K562 (cell line): ENCODE data around the gene LCN1. TPM values are rescaled to one million over a fixed set of nuclear protein-coding genes. Genes with fewer than 3 reads are reported as not detected.
A peak's percentile ranks its signal among the peaks of the same experiment; 100 is the strongest.
"Not testable (repeated sequence)": the region's sequence is repeated elsewhere in the genome, so short reads cannot be mapped to it uniquely, and the experiment has no call there.

Experiments
- ATAC-seq: fragments of 200-7000 bp; cut with Tn5 transposase; 3 replicates; pipeline ENCODE4 v1.9.1; 2020; ENCODE audit warnings: moderate library complexity
- BruUV-seq: library from RNA; stranded (reverse); fragments of 400-500 nt; replicated peaks from 2 replicates; lab custom pipeline; 2021; lab: Mats Ljungman, UMichigan
- CTCF ChIA-PET: fragments of 300-600 bp; formaldehyde crosslinking; extraction: SDS; loops from one replicate; lab custom pipeline; 2021; ENCODE audit warnings: low intra/inter-chr PET ratio; lab: Yijun Ruan, JAX
- POLR2A ChIA-PET: fragments of 300-600, 350-650 bp; sonication (Branson Sonifier 250); formaldehyde crosslinking; extraction: SDS; loops from one replicate; lab custom pipeline; 2021; ENCODE audit warnings: antibody characterized with exemption, inconsistent platforms; lab: Yijun Ruan, JAX
- DNase-seq, 4 experiments: peaks; one replicate each; pipeline versions ENCODE4 v3.0.0 to v3.0.0-alpha.2; 2011 to 2018; ENCODE audit warnings: low spot score in 3 of 4, mixed read lengths in 3 of 4; ENCODE audit errors: extremely low read depth in 1 of 4
- FAIRE-seq: peaks from 2 replicates; lab custom pipeline; 2011; peaks lifted over from hg19 to GRCh38; lab: Jason Lieb, UNC
- H2AFZ ChIP-seq: 2 replicates; pipeline ENCODE4 v1.6.0; 2011; ENCODE audit warnings: low read depth, low read length, control low read depth, inconsistent platforms
- H3K27ac ChIP-seq: fragments of 200-600 bp; 3 replicates; pipeline ENCODE4 v1.8.0; 2011; ENCODE audit warnings: low read depth, mild to moderate bottlenecking, control low read depth, inconsistent platforms, low read length, moderate library complexity, mixed read lengths; ENCODE audit errors: extremely low read depth
- H3K27me3 ChIP-seq, 2 experiments: fragments of 300-600 bp in 1 of 2; 2 replicates in 1 of 2; 3 replicates in 1 of 2; pipeline versions ENCODE4 v1.6.0 to v1.8.0; 2011; ENCODE audit warnings: inconsistent platforms in 2 of 2, low read length in 2 of 2, mild to moderate bottlenecking in 1 of 2, mixed read lengths in 1 of 2, moderate library complexity in 1 of 2; ENCODE audit not compliant: control insufficient read depth in 2 of 2, insufficient read depth in 2 of 2
- H3K36me3 ChIP-seq: fragments of 300-600 bp; 3 replicates; pipeline ENCODE4 v1.8.0; 2011; ENCODE audit warnings: mild to moderate bottlenecking, low read length, inconsistent platforms; ENCODE audit not compliant: control insufficient read depth, insufficient read depth
- H3K4me1 ChIP-seq, 2 experiments: fragments of 200-600 bp in 1 of 2; replicated peaks in 1 of 2; 2 replicates in 1 of 2; 3 replicates in 1 of 2; pipeline versions ENCODE4 v1.5.1 to v1.8.0; 2011; ENCODE audit warnings: inconsistent platforms in 2 of 2, low read length in 2 of 2, mild to moderate bottlenecking in 1 of 2, mixed read lengths in 1 of 2, moderate library complexity in 1 of 2; ENCODE audit not compliant: control insufficient read depth in 2 of 2, insufficient read depth in 2 of 2
- H3K4me2 ChIP-seq: 2 replicates; pipeline ENCODE4 v1.6.1; 2011; ENCODE audit warnings: low read length, control low read depth, inconsistent platforms, mixed read lengths; ENCODE audit not compliant: insufficient read depth
- H3K4me3 ChIP-seq: fragments of 200-600 bp; sonication (generic), shearing (Covaris generic); 2 replicates; pipeline ENCODE4 v1.5.1; 2016; ENCODE audit warnings: control low read depth, inconsistent platforms
- H3K79me2 ChIP-seq: fragments of 200-600 bp; 3 replicates; pipeline ENCODE4 v1.8.0; 2011; ENCODE audit warnings: low read length, inconsistent platforms; ENCODE audit not compliant: control insufficient read depth, insufficient read depth
- H3K9ac ChIP-seq, 2 experiments: 2 replicates each; pipeline versions ENCODE4 v1.6.0 to v1.6.1; 2011; ENCODE audit warnings: low read depth in 2 of 2, low read length in 2 of 2, control low read depth in 1 of 2, inconsistent platforms in 1 of 2, mild to moderate bottlenecking in 1 of 2, mixed read lengths in 1 of 2; ENCODE audit not compliant: insufficient read depth in 1 of 2
- H3K9me1 ChIP-seq: one replicate; pipeline ENCODE4 v1.6.0; 2011; ENCODE audit warnings: inconsistent platforms, mild to moderate bottlenecking, low read length, moderate library complexity; ENCODE audit not compliant: control insufficient read depth, insufficient read depth
- H3K9me3 ChIP-seq: replicated peaks from 2 replicates; pipeline ENCODE4 v1.5.1; 2011; ENCODE audit warnings: low read depth, low read length, inconsistent platforms; ENCODE audit not compliant: control insufficient read depth, insufficient read depth
- H4K20me1 ChIP-seq: replicated peaks from 2 replicates; pipeline ENCODE4 v1.6.1; 2011; ENCODE audit warnings: low read length, inconsistent platforms, mixed read lengths; ENCODE audit not compliant: control insufficient read depth, insufficient read depth
- MYC ChIP-seq, 2 experiments: fragments of 250-450 bp in 1 of 2; sonication (Bioruptor Pico) in 1 of 2; IDR thresholded peaks; 2 replicates each; pipeline versions ENCODE4 v1.5.1 to v1.6.1; 2012 to 2021; ENCODE audit warnings: low read depth in 2 of 2, borderline replicate concordance in 1 of 2, improper control_type of control experiment in 1 of 2, low read length in 1 of 2, mild to moderate bottlenecking in 1 of 2, moderate library complexity in 1 of 2
- SP2 ChIP-seq: IDR thresholded peaks from 2 replicates; pipeline ENCODE4 v1.6.1; 2011; ENCODE audit warnings: mild to moderate bottlenecking, low read depth, low read length, moderate library complexity; ENCODE audit not compliant: poor library complexity, severe bottlenecking; ENCODE audit errors: extremely low read depth
- ZNF140 ChIP-seq: fragments of 250-450 bp; sonication (Bioruptor Pico); IDR thresholded peaks from 2 replicates; pipeline ENCODE4 v1.8.0; 2021; ENCODE audit warnings: moderate library complexity, mild to moderate bottlenecking, inconsistent platforms
- WGBS: fragments of 100-300 bp; shearing (Covaris generic); methylation state at CpG from one replicate; pipeline ENCODE4 v1.1.6; 2016; ENCODE audit warnings: low coverage, mixed read lengths; ENCODE audit not compliant: insufficient coverage; ENCODE audit errors: missing lambda C conversion rate; 5-methylcytosine and 5-hydroxymethylcytosine counted together
- in situ Hi-C: fragments of 300-500 bp; cut with MboI; formaldehyde crosslinking; loops from 4 replicates; pipeline ENCODE4 v1.15.0; 2018; ENCODE audit warnings: inconsistent platforms, mixed read lengths
- intact Hi-C: fragments of 100-400 bp; cut with micrococcal nuclease; formaldehyde crosslinking; loops from 2 replicates; pipeline ENCODE4 v1.14.2; 2022
- polyA plus RNA-seq, 8 experiments: library from polyadenylated mRNA; depleted of rRNA in 4 of 8; stranded (reverse) in 5 of 8; unstranded in 3 of 8; fragments of >200 nt; fragmentation: Nextera tagmentation in 2 of 8; fragmentation: Illumina TruSeq in 1 of 8; extraction: Ambion mirVana in 2 of 8; extraction: Trizol in 1 of 8; gene quantifications; 2 replicates each; pipeline versions ENCODE4 v1.2.1 to v1.2.3, GENCODE V29; 2011 to 2014; ENCODE audit warnings: inconsistent platforms in 1 of 8, missing spikeins in 1 of 8
- total RNA-seq, 7 experiments: library from RNA; depleted of rRNA in 6 of 7; stranded (reverse); fragments of >200 nt in 6 of 7; fragmentation: Illumina TruSeq in 2 of 7; extraction: Trizol in 2 of 7; gene quantifications; 2 replicates each; pipeline versions ENCODE4 v1.2.1 to v1.2.3, GENCODE V29; 2011 to 2021; ENCODE audit warnings: low replicate concordance in 1 of 7

Gene LCN1
- total and polyA plus RNA-seq, 9 of the 15 experiments (the other 6 are each of a cell fraction or from before 2014, with no cell fraction given), result not detected

DNA sequence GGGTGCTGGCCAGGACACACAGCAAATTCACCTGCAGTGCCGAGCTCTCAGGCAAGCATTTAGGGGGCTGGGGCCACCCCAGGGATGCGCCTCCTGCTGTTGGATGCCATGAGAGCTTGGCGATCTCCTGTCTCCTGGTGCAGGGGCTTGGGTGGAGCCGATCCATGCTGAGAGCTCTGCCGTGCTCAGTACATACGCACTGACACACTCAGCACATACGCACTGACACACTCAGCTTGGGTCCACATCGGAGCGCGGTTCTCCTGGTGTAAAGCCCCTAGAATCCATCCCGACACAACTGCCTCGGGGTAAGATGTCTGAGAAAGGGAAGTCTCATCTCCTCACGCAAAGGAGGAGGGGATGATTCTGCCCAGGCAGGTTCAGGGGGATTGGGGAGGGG, 14.4 kb downstream of the LCN1 start:
- H3K4me1 ChIP-seq, H3K4me2 ChIP-seq, H3K79me2 ChIP-seq, H4K20me1 ChIP-seq, POLR2A ChIA-PET, H3K9ac ChIP-seq, H2AFZ ChIP-seq, CTCF ChIA-PET, H3K27ac ChIP-seq, DNase-seq, BruUV-seq, in situ Hi-C loops, H3K4me3 ChIP-seq, ATAC-seq, intact Hi-C loops, H3K36me3 ChIP-seq, H3K9me1 ChIP-seq, H3K9me3 ChIP-seq: not testable (repeated sequence)
- under 1% methylated on average over 10 of the region's 13 CpGs for WGBS
- FAIRE-seq, result peak; percentile 74
- H3K27me3 ChIP-seq, result peaks cover 13 to 44% of the 10 kb centered on the region in 2 experiments; a peak in 3 of 5 replicates

DNA sequence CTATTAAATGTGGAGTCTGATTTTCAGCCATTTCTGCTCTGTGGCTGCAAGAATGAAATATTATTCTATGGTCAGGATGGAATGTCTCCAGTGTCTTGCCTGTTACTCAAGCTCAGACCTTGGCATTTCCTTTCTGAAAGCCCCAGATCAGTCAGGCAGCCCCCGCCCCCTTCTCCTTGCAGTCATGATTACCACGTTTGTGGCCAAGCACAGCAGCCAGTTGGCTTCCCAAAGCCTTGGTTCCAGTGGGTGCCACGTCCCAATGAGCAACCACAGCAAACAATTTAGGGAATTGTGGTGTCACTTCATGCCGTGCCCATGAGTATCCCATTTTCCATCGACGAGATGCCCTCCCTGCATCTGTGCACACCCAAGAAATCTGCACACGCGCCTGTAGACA, 15.0 kb downstream of the LCN1 start:
- ChIA-PET CTCF (no interaction called here), POLR2A (no interaction called here)
- no peak for ATAC-seq
- Histone ChIP-seq H3K36me3 (no peaks in the 10 kb centered on the region), H3K9me1 (no peaks in the 10 kb centered on the region), H3K9me3 (no peaks in the 10 kb centered on the region), H3K79me2 (no peaks in the 10 kb centered on the region), H3K27ac (no peak overlapping the region), H3K4me2 (no peak overlapping the region), H3K9ac (no peak overlapping the region), H2AFZ (no peak overlapping the region), H4K20me1 (no peaks in the 10 kb centered on the region), H3K4me1 (no peaks in the 10 kb centered on the region), H3K4me3 (no peak overlapping the region), H3K27me3 (peaks cover 13 to 38% of the 10 kb centered on the region in 2 experiments; a peak in 3 of 5 replicates)
- TF ChIP-seq SP2, result no peak
- TF ChIP-seq MYC (IDR thresholded peaks at IDR 0.05; ENCODE audit: low read depth, low read length), result no peak
- TF ChIP-seq MYC (CRISPR knock-in tag; IDR thresholded peaks at IDR 0.05; ENCODE audit: borderline replicate concordance, low read depth), result no peak
- no peak for TF ChIP-seq ZNF140 (CRISPR knock-in tag)
- WGBS, result under 1% methylated on average over 8 of the region's 8 CpGs
- DNase-seq, result no peak
- BruUV-seq, result no TSS peak
- FAIRE-seq, result no peak
- in situ Hi-C loops, result no loop called here
- intact Hi-C loops, result no loop called here
